GM12874 (cell line): ENCODE results near the gene ULBP1.

Experiments
- TF ChIP-seq, protein P1 (sequence below): IDR thresholded peaks from 2 replicates; pipeline ENCODE4 v1.5.1; 2011; ENCODE audit warnings: low read depth, mild to moderate bottlenecking, control low read depth, low read length, moderate library complexity; ENCODE audit not compliant: insufficient read depth

ULBP1 gene, protein sequence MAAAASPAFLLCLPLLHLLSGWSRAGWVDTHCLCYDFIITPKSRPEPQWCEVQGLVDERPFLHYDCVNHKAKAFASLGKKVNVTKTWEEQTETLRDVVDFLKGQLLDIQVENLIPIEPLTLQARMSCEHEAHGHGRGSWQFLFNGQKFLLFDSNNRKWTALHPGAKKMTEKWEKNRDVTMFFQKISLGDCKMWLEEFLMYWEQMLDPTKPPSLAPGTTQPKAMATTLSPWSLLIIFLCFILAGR

DNA sequence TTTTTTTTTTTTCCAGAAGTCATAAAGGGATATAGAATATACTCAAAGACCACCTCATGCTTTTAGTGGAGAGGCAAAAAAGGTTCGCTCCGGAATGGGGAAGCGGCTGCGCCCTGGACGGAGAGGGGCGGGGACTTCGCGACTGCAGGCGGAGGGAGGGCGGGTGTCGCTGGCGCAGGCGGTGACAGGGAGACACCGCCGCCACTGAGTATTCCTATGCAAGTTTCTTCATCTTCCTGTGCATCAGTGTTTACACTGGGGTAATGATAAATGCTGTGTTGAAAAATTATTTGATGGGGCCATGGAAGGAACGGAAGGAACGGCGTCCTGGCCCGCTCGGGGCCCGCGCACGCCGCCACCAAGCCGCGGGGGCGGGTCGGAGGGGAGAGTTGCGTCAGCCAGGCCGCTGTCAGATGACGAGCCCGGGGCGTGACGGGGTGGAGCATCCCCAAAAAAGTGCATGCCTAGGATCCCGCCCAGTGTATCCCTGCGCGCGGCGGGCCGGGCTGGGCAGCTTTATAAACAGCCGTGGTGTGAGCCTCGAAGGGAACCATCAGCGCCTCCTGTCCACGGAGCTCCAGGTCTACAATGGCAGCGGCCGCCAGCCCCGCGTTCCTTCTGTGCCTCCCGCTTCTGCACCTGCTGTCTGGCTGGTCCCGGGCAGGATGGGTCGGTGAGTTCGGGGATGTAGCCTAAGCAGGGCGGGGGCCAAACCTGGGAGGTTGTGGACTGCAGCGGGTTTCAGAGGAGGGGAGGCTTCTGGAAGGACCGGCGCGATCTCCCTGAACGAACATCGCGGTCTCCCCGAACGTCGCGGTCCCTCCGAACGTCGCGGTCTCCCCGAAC, at the start of gene ULBP1:
TSS of gene ULBP1 (plus strand) at position 482 of the 846 bp plus-strand sequence. CDS start at position 589, 107 bp downstream.
- TF ChIP-seq, protein P1, sequence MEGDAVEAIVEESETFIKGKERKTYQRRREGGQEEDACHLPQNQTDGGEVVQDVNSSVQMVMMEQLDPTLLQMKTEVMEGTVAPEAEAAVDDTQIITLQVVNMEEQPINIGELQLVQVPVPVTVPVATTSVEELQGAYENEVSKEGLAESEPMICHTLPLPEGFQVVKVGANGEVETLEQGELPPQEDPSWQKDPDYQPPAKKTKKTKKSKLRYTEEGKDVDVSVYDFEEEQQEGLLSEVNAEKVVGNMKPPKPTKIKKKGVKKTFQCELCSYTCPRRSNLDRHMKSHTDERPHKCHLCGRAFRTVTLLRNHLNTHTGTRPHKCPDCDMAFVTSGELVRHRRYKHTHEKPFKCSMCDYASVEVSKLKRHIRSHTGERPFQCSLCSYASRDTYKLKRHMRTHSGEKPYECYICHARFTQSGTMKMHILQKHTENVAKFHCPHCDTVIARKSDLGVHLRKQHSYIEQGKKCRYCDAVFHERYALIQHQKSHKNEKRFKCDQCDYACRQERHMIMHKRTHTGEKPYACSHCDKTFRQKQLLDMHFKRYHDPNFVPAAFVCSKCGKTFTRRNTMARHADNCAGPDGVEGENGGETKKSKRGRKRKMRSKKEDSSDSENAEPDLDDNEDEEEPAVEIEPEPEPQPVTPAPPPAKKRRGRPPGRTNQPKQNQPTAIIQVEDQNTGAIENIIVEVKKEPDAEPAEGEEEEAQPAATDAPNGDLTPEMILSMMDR = no peak

DNA sequence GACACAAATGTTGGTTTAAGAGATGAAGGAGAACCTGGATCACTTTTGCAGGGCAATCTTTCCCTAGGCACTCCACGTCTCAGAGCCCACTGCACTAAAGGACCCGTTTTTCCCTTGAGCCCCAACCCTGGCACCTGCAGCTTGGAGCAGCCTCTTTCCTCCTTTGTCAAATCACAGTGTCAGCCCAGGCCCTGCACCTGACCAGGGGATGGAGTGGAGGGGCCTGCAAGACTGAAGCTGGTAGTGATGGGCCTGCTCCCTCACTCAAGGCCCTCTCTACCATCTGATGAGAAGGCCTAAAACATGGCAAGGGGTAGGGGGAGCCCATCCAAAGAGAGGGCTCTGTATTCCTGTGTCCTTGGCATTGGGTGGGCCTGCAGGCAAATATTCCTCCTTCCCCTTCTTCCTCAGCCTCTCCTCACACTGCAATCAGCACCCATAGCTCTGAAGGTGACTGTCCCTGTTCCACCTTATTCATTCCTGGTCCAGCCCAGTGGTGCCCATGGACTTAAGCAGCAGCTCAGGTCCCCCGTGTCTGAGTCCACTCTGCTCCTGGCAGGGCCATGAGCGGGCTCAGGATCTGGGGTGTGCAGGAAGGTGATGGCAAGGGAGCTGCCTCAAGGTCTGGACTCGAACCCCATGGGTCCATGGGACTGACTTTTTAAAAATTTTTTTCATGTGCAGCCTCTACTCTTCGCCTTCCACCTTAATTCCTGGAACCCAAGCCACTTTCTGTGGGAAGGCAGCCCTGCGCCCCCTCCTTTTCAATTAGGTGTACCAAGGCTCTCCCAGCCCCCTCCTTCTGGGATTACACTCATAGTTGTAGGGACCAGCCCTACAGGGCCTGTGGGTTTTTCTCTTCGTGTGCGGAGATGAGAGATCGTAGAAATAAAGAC, 47.5 kb upstream of the ULBP1 start:
- TF ChIP-seq, protein P1 = no peak

DNA sequence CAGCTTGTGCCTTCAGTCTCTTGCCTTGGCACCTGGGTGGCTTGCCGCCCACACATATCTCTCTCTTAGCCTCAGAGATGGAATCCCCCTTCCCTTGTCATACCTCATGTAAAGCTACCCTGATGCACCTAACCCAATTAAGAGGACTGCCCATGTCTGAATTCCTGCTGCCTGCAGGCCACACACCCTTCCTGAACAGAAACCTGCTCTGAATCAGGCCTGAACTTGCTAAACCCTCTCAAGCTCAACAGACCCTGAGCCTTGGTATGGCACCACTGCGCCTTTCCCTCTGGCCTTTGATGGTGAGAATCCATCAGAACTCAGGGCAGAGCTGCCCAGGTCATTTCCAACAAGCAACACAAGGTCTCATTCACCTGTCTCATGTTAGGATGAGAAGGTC, 46.1 kb upstream of the ULBP1 start:
- TF ChIP-seq, protein P1 = no peak

DNA sequence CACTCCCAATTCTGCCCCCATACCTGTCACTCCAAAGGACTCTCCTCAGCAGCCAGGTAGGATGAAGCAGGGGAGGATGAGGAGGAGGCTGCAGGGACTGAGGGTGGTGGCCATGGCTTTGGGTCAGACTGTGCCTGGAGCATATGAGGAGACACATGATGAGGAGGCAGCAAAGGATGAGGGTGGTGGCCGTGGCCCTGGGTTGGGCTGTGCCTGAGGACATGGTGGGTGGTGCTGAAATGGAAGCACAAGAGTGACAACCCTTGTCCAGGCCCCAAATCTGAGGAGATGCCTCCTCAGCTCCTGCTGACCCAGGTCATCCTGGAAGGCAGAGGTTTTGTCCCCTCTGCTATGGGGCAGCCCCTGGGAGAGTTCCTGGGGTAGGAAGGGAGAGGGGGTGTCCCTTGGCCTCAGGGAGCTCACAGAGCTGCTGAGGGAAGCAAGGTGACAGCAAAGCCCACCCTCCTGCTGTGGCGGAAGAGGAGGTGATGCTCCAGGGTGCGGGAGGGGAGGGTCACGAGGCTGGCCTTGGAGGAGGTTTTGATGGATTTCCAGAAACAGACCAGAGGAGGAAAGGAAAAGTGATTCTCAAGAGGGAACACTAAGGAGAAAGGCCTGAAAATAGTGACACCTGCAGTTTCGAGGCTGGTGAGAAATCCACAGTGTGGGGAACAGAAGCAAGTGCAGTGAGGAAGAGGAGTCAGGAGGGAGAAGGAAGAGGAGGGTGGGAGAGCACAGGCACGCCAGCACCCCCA, 45.4 kb upstream of the ULBP1 start:
- TF ChIP-seq, protein P1 = no peak

DNA sequence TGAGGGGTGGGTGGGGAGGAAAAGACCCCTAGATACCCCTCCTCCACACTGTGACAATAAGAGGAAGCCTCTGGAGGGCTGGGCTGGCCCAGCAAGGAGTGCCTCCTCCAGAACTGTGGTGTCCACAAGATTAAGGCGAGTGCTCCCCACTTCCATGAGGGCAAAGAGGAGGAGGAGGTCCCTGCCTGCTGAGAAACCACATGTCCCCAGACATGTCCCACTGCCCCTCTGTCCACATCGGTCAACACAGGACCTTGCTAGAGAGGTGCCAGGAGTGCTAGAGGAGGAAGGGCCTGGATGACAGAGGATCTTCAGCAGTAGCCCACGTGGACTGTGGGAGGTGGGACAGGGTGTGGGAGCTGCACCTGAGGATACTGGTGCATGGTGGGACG, 43.9 kb upstream of the ULBP1 start:
- TF ChIP-seq, protein P1 = no peak

DNA sequence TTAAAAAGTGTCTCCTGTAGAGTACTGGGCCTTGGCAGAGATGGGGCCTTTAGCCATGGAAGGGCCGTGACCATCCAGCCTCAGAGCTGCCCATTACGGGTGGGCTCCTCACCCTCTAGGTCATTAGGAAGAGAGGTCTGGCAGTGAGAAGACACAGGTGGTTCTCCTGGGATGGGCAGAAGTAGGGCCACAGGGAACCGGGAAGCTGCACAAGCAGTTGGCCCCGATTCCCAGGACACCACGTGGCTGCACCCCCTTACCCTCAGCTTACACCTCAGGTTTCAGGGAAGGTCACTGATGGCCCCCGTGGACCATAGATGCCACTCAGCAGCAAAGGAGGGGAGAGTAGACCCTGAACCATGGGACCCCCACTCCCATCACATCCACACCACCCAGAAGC, 42.4 kb upstream of the ULBP1 start:
- TF ChIP-seq, protein P1 = no peak
